Articular chondrocyte of knee joint (primary cell): ENCODE data around the gene SAA4. TPM values are rescaled to one million over a fixed set of nuclear protein-coding genes. Genes with fewer than 3 reads are reported as not detected.

Experiments
- small RNA-seq: library from RNA; depleted of rRNA; stranded (forward); fragments of <200 nt; gene quantifications from one replicate; pipeline ENCODE3, GENCODE V24; 2012
- total RNA-seq: library from RNA; depleted of rRNA; stranded (reverse); fragments of >200 nt; gene quantifications from 2 replicates; pipeline ENCODE4 v1.2.3, GENCODE V29; 2012

The SAA4 gene, protein sequence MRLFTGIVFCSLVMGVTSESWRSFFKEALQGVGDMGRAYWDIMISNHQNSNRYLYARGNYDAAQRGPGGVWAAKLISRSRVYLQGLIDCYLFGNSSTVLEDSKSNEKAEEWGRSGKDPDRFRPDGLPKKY
- total RNA-seq, result not detected in 2 replicates

DNA sequence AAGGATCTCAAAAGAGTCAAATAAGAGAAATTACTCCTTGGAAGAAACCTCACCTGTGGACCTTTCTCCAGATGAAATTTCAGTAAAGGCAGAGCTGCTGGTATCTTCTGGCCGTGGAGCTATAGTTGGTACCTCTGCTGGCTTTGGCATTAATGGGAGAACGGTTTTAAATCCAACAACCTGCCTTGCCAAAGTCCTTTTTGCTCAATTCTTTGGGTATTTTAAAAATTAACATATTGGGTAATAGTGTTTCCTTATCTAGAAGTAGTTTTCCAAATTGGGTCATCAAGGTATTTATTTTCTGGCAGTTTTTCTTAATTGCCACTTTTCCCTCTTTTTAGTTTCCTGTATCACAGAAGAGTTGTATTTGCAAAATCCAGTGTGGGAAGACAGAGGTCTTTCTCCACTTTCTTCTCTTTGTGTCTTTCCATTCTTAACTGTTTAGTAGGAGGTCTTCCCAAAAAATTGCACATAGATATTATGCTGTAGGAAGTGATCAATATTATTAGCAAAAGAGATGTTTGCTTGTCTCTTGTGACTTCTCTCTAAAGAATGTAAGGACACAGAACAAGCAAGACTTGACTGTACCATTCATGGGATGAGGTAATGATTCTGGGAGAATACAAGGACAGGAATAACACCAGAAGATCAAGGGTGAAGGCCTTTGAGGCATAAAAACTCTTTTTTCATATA is at the start of gene SAA4:
Gene SAA4 (minus strand): TSS at position 139 of the 693 bp plus-strand sequence. CDS start 876 bp downstream, outside the sequence.

DNA sequence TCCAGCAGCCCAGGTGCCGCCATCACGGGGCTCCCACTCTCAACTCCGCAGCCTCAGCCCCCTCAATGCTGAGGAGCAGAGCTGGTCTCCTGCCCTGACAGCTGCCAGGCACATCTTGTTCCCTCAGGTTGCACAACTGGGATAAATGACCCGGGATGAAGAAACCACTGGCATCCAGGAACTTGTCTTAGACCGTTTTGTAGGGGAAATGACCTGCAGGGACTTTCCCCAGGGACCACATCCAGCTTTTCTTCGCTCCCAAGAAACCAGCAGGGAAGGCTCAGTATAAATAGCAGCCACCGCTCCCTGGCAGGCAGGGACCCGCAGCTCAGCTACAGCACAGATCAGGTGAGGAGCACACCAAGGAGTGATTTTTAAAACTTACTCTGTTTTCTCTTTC is 29.3 kb upstream of the SAA4 start, which contains the start of gene SAA1:
Gene SAA1 (plus strand): TSS at position 316 of the 400 bp plus-strand sequence. CDS start 624 bp downstream, outside the sequence.

DNA sequence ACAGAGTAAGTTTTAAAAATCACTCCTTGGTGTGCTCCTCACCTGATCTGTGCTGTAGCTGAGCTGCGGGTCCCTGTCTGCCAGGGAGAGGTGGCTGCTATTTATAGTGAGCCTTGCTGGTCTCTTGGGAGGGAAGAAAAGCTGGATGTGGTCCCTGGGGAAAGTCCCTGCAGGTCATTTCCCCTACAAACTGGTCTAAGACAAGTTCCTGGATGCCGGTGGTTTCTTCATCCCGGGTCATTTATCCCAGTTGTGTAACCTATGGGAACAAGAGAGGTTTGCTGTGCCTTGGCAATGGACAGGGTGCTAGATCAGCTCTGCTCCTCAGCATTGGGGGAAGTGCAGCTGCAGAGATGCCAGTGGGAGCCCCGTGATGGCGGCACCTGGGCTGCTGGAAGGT is 12.0 kb upstream of the SAA4 start, which contains the start of gene SAA2:
Gene SAA2 (minus strand): TSS at position 108 of the 400 bp plus-strand sequence. CDS start 657 bp downstream, outside the sequence.

Small RNAs within 50 kb of the gene (small RNA-seq; reads per million reads assigned to genes)
- gene RNA5SP333, result not detected
- gene RNA5SP334, result not detected

Other genes starting within 250 kb of the SAA4 start
- gene SERGEF, start 223.8 kb downstream of the SAA4 start, total RNA-seq, result 27.1 and 28.7 TPM in 2 replicates
- 0.52 and 1.6 TPM in 2 replicates for gene TPH1, start 190.5 kb downstream of the SAA4 start, total RNA-seq
- gene SAAL1, start 130.7 kb downstream of the SAA4 start, total RNA-seq, result 15.1 and 17.0 TPM in 2 replicates
- gene MRGPRX3, start 104.2 kb downstream of the SAA4 start, total RNA-seq, result 0.22 TPM in 1 of 2 replicates, not detected in the other
- gene MRGPRX4, start 64.0 kb downstream of the SAA4 start, total RNA-seq, result not detected in 2 replicates
- gene SAA2, start 11.9 kb upstream of the SAA4 start, total RNA-seq, result 0.13 TPM in 1 of 2 replicates, not detected in the other
- 0.32 and 0.39 TPM in 2 replicates for gene SAA1, start 29.5 kb upstream of the SAA4 start, total RNA-seq
- 34.8 and 49.5 TPM in 2 replicates for gene HPS5, start 85.3 kb upstream of the SAA4 start, total RNA-seq
- gene GTF2H1, start 85.8 kb upstream of the SAA4 start, total RNA-seq, result 102 and 110 TPM in 2 replicates
- gene LDHA, start 157.8 kb upstream of the SAA4 start, total RNA-seq, result 1,508 and 1,519 TPM in 2 replicates
- gene LDHC, start 175.5 kb upstream of the SAA4 start, total RNA-seq, result not detected in 2 replicates
- gene LDHAL6A, start 219.1 kb upstream of the SAA4 start, total RNA-seq, result not detected in 2 replicates